Measurements from ENCODE around the gene FRMD4A.
"Not testable (repeated sequence)": the region's sequence is repeated elsewhere in the genome, so short reads cannot be mapped to it uniquely, and the experiment has no call there.

The FRMD4A gene

GRCh38 chr10:13829790-13830189, 500.9 kb downstream of the FRMD4A start:
- H3K9me3 ChIP-seq (ENCODE audit: control insufficient read depth, insufficient read depth, low read length) = no peaks in the 10 kb centered on the region
- H3K4me1 ChIP-seq (ENCODE audit: control insufficient read depth, low read length) = peaks cover 49% of the 10 kb centered on the region
- H3F3A ChIP-seq (ENCODE audit: control insufficient read depth, insufficient read depth) = peaks cover 3% of the 10 kb centered on the region; the same call in 1 of the 2 replicates
- no peak overlapping the region for H3K27ac ChIP-seq (ENCODE audit: low read depth, low read length)
- H3K79me2 ChIP-seq (ENCODE audit: control insufficient read depth, low read length) = no peaks in the 10 kb centered on the region
- peak overlapping the region; percentile 40 for H3K4me2 ChIP-seq (ENCODE audit: low read length)
- TF ChIP-seq, protein P1, sequence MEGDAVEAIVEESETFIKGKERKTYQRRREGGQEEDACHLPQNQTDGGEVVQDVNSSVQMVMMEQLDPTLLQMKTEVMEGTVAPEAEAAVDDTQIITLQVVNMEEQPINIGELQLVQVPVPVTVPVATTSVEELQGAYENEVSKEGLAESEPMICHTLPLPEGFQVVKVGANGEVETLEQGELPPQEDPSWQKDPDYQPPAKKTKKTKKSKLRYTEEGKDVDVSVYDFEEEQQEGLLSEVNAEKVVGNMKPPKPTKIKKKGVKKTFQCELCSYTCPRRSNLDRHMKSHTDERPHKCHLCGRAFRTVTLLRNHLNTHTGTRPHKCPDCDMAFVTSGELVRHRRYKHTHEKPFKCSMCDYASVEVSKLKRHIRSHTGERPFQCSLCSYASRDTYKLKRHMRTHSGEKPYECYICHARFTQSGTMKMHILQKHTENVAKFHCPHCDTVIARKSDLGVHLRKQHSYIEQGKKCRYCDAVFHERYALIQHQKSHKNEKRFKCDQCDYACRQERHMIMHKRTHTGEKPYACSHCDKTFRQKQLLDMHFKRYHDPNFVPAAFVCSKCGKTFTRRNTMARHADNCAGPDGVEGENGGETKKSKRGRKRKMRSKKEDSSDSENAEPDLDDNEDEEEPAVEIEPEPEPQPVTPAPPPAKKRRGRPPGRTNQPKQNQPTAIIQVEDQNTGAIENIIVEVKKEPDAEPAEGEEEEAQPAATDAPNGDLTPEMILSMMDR (IDR thresholded peaks at IDR 0.05; ENCODE audit: low read depth, low read length, poor library complexity, severe bottlenecking) = no peak
- no peak for TF ChIP-seq EZH2phosphoT487 (IDR thresholded peaks at IDR 0.05; ENCODE audit: borderline replicate concordance, low read length)
- no peaks in the 10 kb centered on the region for H4K20me1 ChIP-seq (ENCODE audit: control insufficient read depth, insufficient read depth, low read depth, low read length)
- peaks cover 12% of the 10 kb centered on the region; the same call in 1 of the 2 replicates for H3K27me3 ChIP-seq (ENCODE audit: control insufficient read depth, low read length)
- H3K36me3 ChIP-seq (ENCODE audit: control insufficient read depth, low read length) = no peaks in the 10 kb centered on the region
- H3K9me2 ChIP-seq (replicated peaks; ENCODE audit: control insufficient read depth, low read length) = no peaks in the 10 kb centered on the region
- H3K4me3 ChIP-seq (ENCODE audit: low read length) = no peak overlapping the region; the same call in 1 of the 2 replicates

GRCh38 chr10:13828284-13828683, 502.4 kb downstream of the FRMD4A start:
- H3K9me3 ChIP-seq (ENCODE audit: control insufficient read depth, insufficient read depth, low read length); H4K20me1 ChIP-seq (ENCODE audit: control insufficient read depth, insufficient read depth, low read depth, low read length); H3K9me2 ChIP-seq (replicated peaks; ENCODE audit: control insufficient read depth, low read length); H3F3A ChIP-seq (ENCODE audit: control insufficient read depth, insufficient read depth); H3K36me3 ChIP-seq (ENCODE audit: control insufficient read depth, low read length); H3K27ac ChIP-seq (ENCODE audit: low read depth, low read length); H3K79me2 ChIP-seq (ENCODE audit: control insufficient read depth, low read length); H3K4me2 ChIP-seq (ENCODE audit: low read length); H3K4me3 ChIP-seq (ENCODE audit: low read length): not testable (repeated sequence)
- H3K4me1 ChIP-seq (ENCODE audit: control insufficient read depth, low read length) = peaks cover 49% of the 10 kb centered on the region
- peaks cover 12% of the 10 kb centered on the region; the same call in 1 of the 2 replicates for H3K27me3 ChIP-seq (ENCODE audit: control insufficient read depth, low read length)

DNA sequence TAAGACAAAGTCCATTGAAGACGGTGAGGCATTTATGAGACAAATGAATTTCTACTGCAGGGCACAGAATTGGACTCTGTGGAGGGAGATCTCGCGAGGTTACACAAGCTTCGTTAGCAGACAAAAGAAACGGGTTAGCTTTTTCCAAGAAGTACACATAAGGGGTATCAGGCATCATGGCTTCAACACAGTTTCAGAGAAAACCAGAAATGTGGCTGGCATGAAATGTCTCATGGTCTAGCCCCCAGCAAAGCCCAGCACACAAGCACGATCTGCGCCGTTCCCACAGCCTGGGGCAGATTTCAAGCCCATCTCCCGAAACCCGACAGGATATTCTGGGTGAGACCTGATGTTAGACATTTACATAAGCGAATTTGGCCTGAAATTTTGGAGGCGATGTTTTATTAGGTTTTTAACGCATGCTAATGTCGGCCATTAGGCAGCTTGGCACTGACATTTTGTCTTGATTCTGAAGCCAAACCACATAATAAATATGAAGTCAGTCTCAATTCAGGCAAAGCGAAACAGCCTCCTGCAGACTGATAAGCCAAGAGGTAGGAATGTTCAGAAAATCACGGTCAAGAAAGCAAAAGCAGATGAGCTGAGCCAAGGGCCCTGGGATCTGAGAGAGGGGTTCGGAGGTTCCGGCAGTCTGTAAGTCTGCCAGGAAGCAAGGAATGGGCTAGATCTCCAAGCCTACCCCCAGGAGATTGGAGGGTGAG, 503.5 kb downstream of the FRMD4A start:
- H3K4me1 ChIP-seq (ENCODE audit: control insufficient read depth, low read length) = peaks cover 51% of the 10 kb centered on the region
- no peaks in the 10 kb centered on the region for H3K79me2 ChIP-seq (ENCODE audit: control insufficient read depth, low read length)
- H4K20me1 ChIP-seq (ENCODE audit: control insufficient read depth, insufficient read depth, low read depth, low read length) = no peaks in the 10 kb centered on the region
- no peak overlapping the region for H3K4me2 ChIP-seq (ENCODE audit: low read length)
- no peak overlapping the region for H3K27ac ChIP-seq (ENCODE audit: low read depth, low read length)
- peaks cover 15% of the 10 kb centered on the region; the same call in 1 of the 2 replicates for H3K27me3 ChIP-seq (ENCODE audit: control insufficient read depth, low read length)
- H3K36me3 ChIP-seq (ENCODE audit: control insufficient read depth, low read length) = no peaks in the 10 kb centered on the region
- H3F3A ChIP-seq (ENCODE audit: control insufficient read depth, insufficient read depth) = peaks cover 3% of the 10 kb centered on the region; the same call in 1 of the 2 replicates
- H3K9me2 ChIP-seq (replicated peaks; ENCODE audit: control insufficient read depth, low read length) = no peaks in the 10 kb centered on the region
- no peaks in the 10 kb centered on the region for H3K9me3 ChIP-seq (ENCODE audit: control insufficient read depth, insufficient read depth, low read length)
- TF ChIP-seq, protein P1 (IDR thresholded peaks at IDR 0.05; ENCODE audit: low read depth, low read length, poor library complexity, severe bottlenecking) = no peak
- TF ChIP-seq EZH2phosphoT487 (IDR thresholded peaks at IDR 0.05; ENCODE audit: borderline replicate concordance, low read length) = no peak
- no peak overlapping the region for H3K4me3 ChIP-seq (ENCODE audit: low read length)

- Histone ChIP-seq H3K4me3 (ENCODE audit: low read length) (no peak overlapping the region), H3K4me1 (ENCODE audit: control insufficient read depth, low read length) (peaks cover 45% of the 10 kb centered on the region), H3K27me3 (ENCODE audit: control insufficient read depth, low read length) (peaks cover 20% of the 10 kb centered on the region; the same call in 1 of the 2 replicates), H3K36me3 (ENCODE audit: control insufficient read depth, low read length) (no peaks in the 10 kb centered on the region), H3K27ac (ENCODE audit: low read depth, low read length) (no peak overlapping the region), H4K20me1 (ENCODE audit: control insufficient read depth, insufficient read depth, low read depth, low read length) (no peaks in the 10 kb centered on the region), H3F3A (ENCODE audit: control insufficient read depth, insufficient read depth) (peaks cover 3% of the 10 kb centered on the region; the same call in 1 of the 2 replicates), H3K4me2 (ENCODE audit: low read length) (no peak overlapping the region), H3K9me2 (replicated peaks; ENCODE audit: control insufficient read depth, low read length) (no peaks in the 10 kb centered on the region), H3K9me3 (ENCODE audit: control insufficient read depth, insufficient read depth, low read length) (no peaks in the 10 kb centered on the region), H3K79me2 (ENCODE audit: control insufficient read depth, low read length) (no peaks in the 10 kb centered on the region)
- TF ChIP-seq, protein P1 (IDR thresholded peaks at IDR 0.05; ENCODE audit: low read depth, low read length, poor library complexity, severe bottlenecking) = no peak
- no peak for TF ChIP-seq EZH2phosphoT487 (IDR thresholded peaks at IDR 0.05; ENCODE audit: borderline replicate concordance, low read length)
Measured at GRCh38 chr10:13823709-13824405, 506.9 kb downstream of the FRMD4A start.
